DLD1 (cell line): ENCODE measurements around the gene FTCD.

Source experiments
- in situ Hi-C: cut with HindIII; loops from 2 replicates; pipeline ENCODE4 v1.10.0; 2017; ENCODE audit warnings: low sequenced_read_pairs

FTCD gene

GRCh38 chr21:46114963-46115362 lies 40.4 kb downstream of the FTCD start:
- in situ Hi-C loops, result loop anchor here (25.0 kb wide), 1 partner anchor 103 kb away; no protein-coding TSS in a partner anchor

GRCh38 chr21:46113497-46114176 lies 41.7 kb downstream of the FTCD start:
- in situ Hi-C loops, result loop anchor here (25.0 kb wide), 1 partner anchor 101 kb away; no protein-coding TSS in a partner anchor

- in situ Hi-C loops, result loop anchor here (25.0 kb wide), 1 partner anchor 100 kb away; no protein-coding TSS in a partner anchor
Measured at GRCh38 chr21:46112725-46113215, 42.6 kb downstream of the FTCD start.

GRCh38 chr21:46111857-46112724 lies 43.3 kb downstream of the FTCD start:
- in situ Hi-C loops, result loop anchor here (25.0 kb wide), 1 partner anchor 100 kb away; no protein-coding TSS in a partner anchor

- in situ Hi-C loops, result loop anchor here (25.0 kb wide), 1 partner anchor 99 kb away; no protein-coding TSS in a partner anchor
Measured at GRCh38 chr21:46111193-46111571, 44.2 kb downstream of the FTCD start.

- in situ Hi-C loops, result loop anchor here (25.0 kb wide), 1 partner anchor 98 kb away; no protein-coding TSS in a partner anchor
Measured at GRCh38 chr21:46110499-46111192, 44.7 kb downstream of the FTCD start.

DNA sequence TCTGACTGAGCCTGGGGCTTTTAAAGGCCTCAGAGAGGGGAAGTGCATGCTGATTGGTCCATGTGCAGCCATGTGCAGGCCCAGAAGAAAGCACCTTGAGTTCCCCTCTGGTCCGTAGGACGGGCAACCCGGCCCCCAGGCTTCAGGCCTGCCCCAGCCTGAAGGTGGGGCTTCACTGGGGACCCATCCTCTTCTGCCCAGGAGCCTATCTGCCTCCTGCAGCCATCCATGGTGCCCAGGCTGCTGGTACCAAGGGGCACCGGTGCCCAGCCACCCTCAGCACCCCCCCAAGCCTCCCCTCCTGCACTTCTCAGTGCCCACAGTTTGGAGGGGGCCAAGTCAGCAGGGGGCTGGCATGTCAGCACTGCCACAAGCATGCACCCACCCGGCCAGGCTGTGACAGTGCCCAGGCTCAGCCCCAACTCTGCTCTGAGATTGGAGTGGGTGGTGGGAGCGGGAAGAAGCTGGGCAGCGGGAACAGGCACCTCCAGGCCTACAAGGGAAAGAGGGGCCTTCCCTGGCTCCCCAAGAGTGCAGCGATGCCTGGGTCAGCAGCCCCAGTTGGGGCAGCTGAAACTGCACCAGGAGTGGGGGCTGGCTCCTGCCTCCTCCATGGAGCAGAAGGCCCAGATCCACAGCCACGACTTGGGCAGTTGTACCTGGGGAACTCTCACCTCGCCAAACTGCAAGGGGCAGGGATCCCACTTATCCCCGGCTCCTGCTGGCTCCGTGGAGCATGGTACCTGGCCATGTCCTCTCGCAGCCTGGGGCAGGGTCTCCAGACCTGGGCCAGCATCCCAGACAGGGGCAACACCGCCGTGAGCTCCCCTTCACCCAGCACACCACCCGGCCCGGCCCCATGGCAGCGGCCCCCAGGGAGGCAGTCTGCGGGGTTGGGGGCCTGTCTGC lies 45.8 kb downstream of the FTCD start:
- in situ Hi-C loops, result loop anchor here (25.0 kb wide), 1 partner anchor 97 kb away; no protein-coding TSS in a partner anchor

GRCh38 chr21:46108827-46109312 lies 46.5 kb downstream of the FTCD start:
- in situ Hi-C loops, result loop anchor here (25.0 kb wide), 1 partner anchor 97 kb away; no protein-coding TSS in a partner anchor

DNA sequence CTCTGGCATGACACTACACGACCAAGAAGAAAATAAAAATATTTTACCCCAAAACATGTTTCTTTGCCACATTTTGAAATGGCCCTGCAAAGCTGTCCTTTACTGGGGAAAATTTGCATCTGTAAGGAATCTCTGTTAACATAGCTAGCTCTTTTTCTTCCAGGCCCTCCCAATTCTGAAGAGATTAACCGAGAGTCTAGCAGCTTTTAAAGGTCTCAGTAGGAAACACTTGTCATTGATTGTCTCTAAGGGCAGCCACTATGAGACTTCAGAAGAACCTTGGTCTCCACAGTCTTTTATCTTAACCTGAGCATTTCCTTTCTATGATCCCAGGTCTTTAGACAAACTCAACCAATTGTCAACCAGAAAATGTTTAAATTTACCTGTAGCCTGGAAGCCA lies 48.0 kb downstream of the FTCD start:
- in situ Hi-C loops, result loop anchor here (25.0 kb wide), 1 partner anchor 95 kb away; no protein-coding TSS in a partner anchor

- in situ Hi-C loops, result loop anchor here (25.0 kb wide), 1 partner anchor 92 kb away; no protein-coding TSS in a partner anchor
Measured at GRCh38 chr21:46104104-46104503, 51.3 kb downstream of the FTCD start.

- in situ Hi-C loops, result loop anchor here (25.0 kb wide), 1 partner anchor 89 kb away; no protein-coding TSS in a partner anchor
Measured at GRCh38 chr21:46100906-46101305, 54.5 kb downstream of the FTCD start.

GRCh38 chr21:46100426-46100825 lies 55.0 kb downstream of the FTCD start:
- in situ Hi-C loops, result loop anchor here (25.0 kb wide), 1 partner anchor 88 kb away; no protein-coding TSS in a partner anchor

GRCh38 chr21:46100020-46100419 lies 55.4 kb downstream of the FTCD start:
- in situ Hi-C loops, result loop anchor here (25.0 kb wide), 1 partner anchor 88 kb away; no protein-coding TSS in a partner anchor

GRCh38 chr21:46099476-46099875 lies 55.9 kb downstream of the FTCD start:
- in situ Hi-C loops, result no loop called here

GRCh38 chr21:46098303-46099141 lies 56.9 kb downstream of the FTCD start:
- in situ Hi-C loops, result no loop called here

DNA sequence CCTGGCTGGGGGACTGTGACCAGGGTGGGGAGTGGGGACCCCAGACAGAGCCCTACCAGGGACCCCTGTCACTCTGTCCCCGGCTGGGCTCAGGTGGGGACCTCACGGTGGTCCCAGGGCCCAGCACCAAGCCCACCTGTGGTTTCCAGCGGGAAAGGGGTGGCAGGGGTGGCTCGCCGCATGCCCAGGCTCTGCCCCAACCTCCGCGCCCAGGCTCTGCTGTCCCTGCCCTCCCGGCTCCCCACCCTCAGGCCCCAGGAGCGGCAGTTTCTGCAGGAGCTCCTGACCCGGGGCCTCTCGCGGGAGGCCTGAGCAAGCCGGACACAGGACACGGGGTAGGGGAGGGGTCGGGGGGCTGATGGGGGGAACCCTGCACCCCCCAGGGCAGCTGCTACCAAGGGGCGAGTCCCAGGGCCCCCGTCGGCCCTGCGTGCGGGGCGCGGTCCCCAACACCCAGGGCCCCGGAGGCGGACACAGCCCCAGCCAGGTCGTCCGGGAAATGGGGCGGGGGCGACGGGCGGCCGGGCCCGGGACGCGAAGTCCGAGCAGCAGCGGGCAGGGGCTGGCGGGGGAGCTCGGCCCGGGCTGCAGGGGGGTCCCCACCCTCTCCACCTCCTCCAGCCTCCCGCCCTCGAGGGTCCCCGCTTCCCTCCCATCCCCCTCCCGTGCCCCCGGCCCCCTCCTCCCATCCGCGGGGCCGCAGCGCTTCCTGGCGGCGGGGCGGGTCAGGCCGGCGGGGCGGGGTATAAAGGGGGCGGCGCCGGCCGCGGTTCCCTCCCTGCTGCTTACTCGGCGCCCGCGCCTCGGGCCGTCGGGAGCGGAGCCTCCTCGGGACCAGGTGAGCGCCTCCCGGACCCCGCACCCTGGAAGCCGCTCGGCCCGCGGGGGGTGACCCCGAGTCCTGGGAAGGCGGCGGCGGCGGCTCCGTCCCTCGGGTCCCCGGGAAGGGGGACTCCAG lies 57.8 kb downstream of the FTCD start, which contains the start of gene COL6A2:
Gene COL6A2, plus strand, starts transcription at position 777 of the 958 bp plus-strand sequence.
- in situ Hi-C loops, result no loop called here
